ENCODE measurements around the gene PRICKLE4. TPM values are rescaled to one million over a fixed set of nuclear protein-coding genes. Genes with fewer than 3 reads are reported as not detected.

The PRICKLE4 gene
- total RNA-seq, 2 experiments from 2014 or later = not detected

GRCh38 chr6:41784581-41785171, 4.1 kb downstream of the PRICKLE4 start:
- Mint-ChIP-seq H3K4me1 (peaks cover 11% of the 10 kb centered on the region), H3K4me3 (peak overlapping the region; percentile 30), H3K27ac (no peak overlapping the region), H3K9me3 (no peaks in the 10 kb centered on the region), H3K27me3 (peaks cover 18% of the 10 kb centered on the region), H3K36me3 (peaks cover 7% of the 10 kb centered on the region)
- POLR2A ChIA-PET = interaction anchor here (1.0 to 1.1 kb wide), 3 partner anchors 137 to 266 kb away, joined by 3 to 4 read pairs (median 3); partner anchors contain the start of genes BYSL and MED20
- no peak for ATAC-seq (ENCODE audit: low read depth)
- no peak for DNase-seq

GRCh38 chr6:41785254-41785653, 4.7 kb downstream of the PRICKLE4 start:
- ATAC-seq (ENCODE audit: low read depth) = no peak
- Mint-ChIP-seq H3K27me3 (peaks cover 18% of the 10 kb centered on the region), H3K36me3 (peaks cover 7% of the 10 kb centered on the region), H3K9me3 (no peaks in the 10 kb centered on the region), H3K4me3 (peak overlapping the region; percentile 30), H3K27ac (no peak overlapping the region), H3K4me1 (peaks cover 11% of the 10 kb centered on the region)
- POLR2A ChIA-PET = interaction anchor here (0.9 to 3.5 kb wide), 4 partner anchors 148 to 320 kb away, joined by 3 to 73 read pairs (median 4); partner anchors contain the start of gene TAF8
- DNase-seq = no peak

- peak overlapping the region; percentile 78 for H3K27ac Mint-ChIP-seq
- ATAC-seq (ENCODE audit: low read depth) (no peak), DNase-seq (no peak)
- H3K27me3 Mint-ChIP-seq = peaks cover 17% of the 10 kb centered on the region
- POLR2A ChIA-PET = interaction anchor here (0.9 to 3.5 kb wide), 5 partner anchors 52 to 319 kb away, joined by 3 to 73 read pairs (median 19); partner anchors contain the start of genes BYSL, MED20 and TAF8
- H3K36me3 Mint-ChIP-seq = peaks cover 7% of the 10 kb centered on the region
- peaks cover 11% of the 10 kb centered on the region for H3K4me1 Mint-ChIP-seq
- H3K4me3 Mint-ChIP-seq = peak overlapping the region; percentile 96
- H3K9me3 Mint-ChIP-seq = no peaks in the 10 kb centered on the region
Observed at GRCh38 chr6:41785689-41786450, 5.3 kb downstream of the PRICKLE4 start.

- H3K27me3 Mint-ChIP-seq = peaks cover 12% of the 10 kb centered on the region
- H3K9me3 Mint-ChIP-seq = no peaks in the 10 kb centered on the region
- ATAC-seq (ENCODE audit: low read depth) (peak; percentile 71), DNase-seq (peak; percentile 96)
- POLR2A ChIA-PET = interaction anchor here (0.6 to 3.5 kb wide), 17 partner anchors 15 to 777 kb away, joined by 3 to 73 read pairs (median 4); partner anchors contain the start of genes BYSL, CCND3, MED20 and TAF8
- peak overlapping the region; percentile 96 for H3K4me3 Mint-ChIP-seq
- H3K27ac Mint-ChIP-seq = peak overlapping the region; percentile 97
- H3K36me3 Mint-ChIP-seq = peaks cover 7% of the 10 kb centered on the region
- H3K4me1 Mint-ChIP-seq = peaks cover 7% of the 10 kb centered on the region
Observed at GRCh38 chr6:41786451-41787218, 6.1 kb downstream of the PRICKLE4 start.

GRCh38 chr6:41787219-41787917, 6.8 kb downstream of the PRICKLE4 start, which contains the start of gene TOMM6:
Gene TOMM6 (plus strand): TSS chr6:41787694. CDS start chr6:41787698, 4 bp downstream.
- DNase-seq (peak; percentile 94), ATAC-seq (ENCODE audit: low read depth) (peak; percentile 83)
- peaks cover 5% of the 10 kb centered on the region for H3K27me3 Mint-ChIP-seq
- POLR2A ChIA-PET = interaction anchor here (0.6 to 3.5 kb wide), 20 partner anchors 14 to 1835 kb away, joined by 3 to 73 read pairs (median 4); partner anchors contain the start of genes BYSL, CCND3, MED20 and TAF8
- no peaks in the 10 kb centered on the region for H3K9me3 Mint-ChIP-seq
- H3K4me1 Mint-ChIP-seq = peaks cover 7% of the 10 kb centered on the region
- H3K4me3 Mint-ChIP-seq = peak within 1 kb of the TSS; percentile 96
- peak within 1 kb of the TSS; percentile 97 for H3K27ac Mint-ChIP-seq
- peaks cover 7% of the 10 kb centered on the region for H3K36me3 Mint-ChIP-seq

- DNase-seq (no peak), ATAC-seq (ENCODE audit: low read depth) (no peak)
- Mint-ChIP-seq H3K36me3 (peaks cover 8% of the 10 kb centered on the region), H3K4me3 (peak overlapping the region; percentile 96), H3K27me3 (no peaks in the 10 kb centered on the region), H3K9me3 (no peaks in the 10 kb centered on the region), H3K27ac (peak overlapping the region; percentile 58), H3K4me1 (peaks cover 7% of the 10 kb centered on the region)
- POLR2A ChIA-PET = no interaction called here
Observed at GRCh38 chr6:41789390-41789724, 8.8 kb downstream of the PRICKLE4 start.

- Mint-ChIP-seq H3K9me3 (no peaks in the 10 kb centered on the region), H3K4me1 (peaks cover 7% of the 10 kb centered on the region), H3K4me3 (no peak overlapping the region), H3K27ac (no peak overlapping the region), H3K36me3 (peaks cover 8% of the 10 kb centered on the region), H3K27me3 (no peaks in the 10 kb centered on the region)
- DNase-seq = no peak
- no peak for ATAC-seq (ENCODE audit: low read depth)
- POLR2A ChIA-PET = no interaction called here
Observed at GRCh38 chr6:41790045-41790444, 9.5 kb downstream of the PRICKLE4 start.

GRCh38 chr6:41791305-41791704, 10.7 kb downstream of the PRICKLE4 start:
- Mint-ChIP-seq H3K9me3 (no peaks in the 10 kb centered on the region), H3K27ac (no peak overlapping the region), H3K36me3 (peaks cover 8% of the 10 kb centered on the region), H3K4me3 (no peak overlapping the region), H3K4me1 (peaks cover 5% of the 10 kb centered on the region), H3K27me3 (no peaks in the 10 kb centered on the region)
- POLR2A ChIA-PET = interaction anchor here (1.1 kb wide), 1 partner anchor 253 kb away, joined by 3 read pairs; no protein-coding TSS in a partner anchor
- ATAC-seq (ENCODE audit: low read depth) (no peak), DNase-seq (no peak)

GRCh38 chr6:41791984-41792383, 11.4 kb downstream of the PRICKLE4 start:
- DNase-seq (no peak), ATAC-seq (ENCODE audit: low read depth) (no peak)
- H3K27ac Mint-ChIP-seq = no peak overlapping the region
- H3K4me3 Mint-ChIP-seq = no peak overlapping the region
- H3K4me1 Mint-ChIP-seq = peaks cover 5% of the 10 kb centered on the region
- peaks cover 8% of the 10 kb centered on the region for H3K36me3 Mint-ChIP-seq
- POLR2A ChIA-PET = interaction anchor here (1.1 kb wide), 1 partner anchor 252 kb away, joined by 3 read pairs; no protein-coding TSS in a partner anchor
- H3K9me3 Mint-ChIP-seq = no peaks in the 10 kb centered on the region
- H3K27me3 Mint-ChIP-seq = no peaks in the 10 kb centered on the region

- peaks cover 2% of the 10 kb centered on the region for H3K36me3 Mint-ChIP-seq
- DNase-seq (no peak), ATAC-seq (ENCODE audit: low read depth) (no peak)
- peaks cover 2% of the 10 kb centered on the region for H3K4me1 Mint-ChIP-seq
- H3K9me3 Mint-ChIP-seq = no peaks in the 10 kb centered on the region
- H3K27ac Mint-ChIP-seq = no peak overlapping the region
- POLR2A ChIA-PET = no interaction called here
- H3K27me3 Mint-ChIP-seq = no peaks in the 10 kb centered on the region
- no peak overlapping the region for H3K4me3 Mint-ChIP-seq
Observed at GRCh38 chr6:41796474-41796873, 15.9 kb downstream of the PRICKLE4 start.

GRCh38 chr6:41798901-41799558, 18.4 kb downstream of the PRICKLE4 start:
- H3K4me3 Mint-ChIP-seq = no peak overlapping the region
- no peaks in the 10 kb centered on the region for H3K27me3 Mint-ChIP-seq
- no peak for DNase-seq
- H3K9me3 Mint-ChIP-seq = no peaks in the 10 kb centered on the region
- H3K27ac Mint-ChIP-seq = no peak overlapping the region
- peaks cover 1% of the 10 kb centered on the region for H3K4me1 Mint-ChIP-seq
- H3K36me3 Mint-ChIP-seq = no peaks in the 10 kb centered on the region
- no peak for ATAC-seq (ENCODE audit: low read depth)
- POLR2A ChIA-PET = interaction anchor here (0.6 kb wide), 1 partner anchor 365 kb away, joined by 3 read pairs; no protein-coding TSS in a partner anchor

GRCh38 chr6:41799559-41799911, 19.0 kb downstream of the PRICKLE4 start:
- no peaks in the 10 kb centered on the region for H3K9me3 Mint-ChIP-seq
- no peak overlapping the region for H3K27ac Mint-ChIP-seq
- H3K4me3 Mint-ChIP-seq = no peak overlapping the region
- POLR2A ChIA-PET = interaction anchor here (0.6 kb wide), 1 partner anchor 364 kb away, joined by 3 read pairs; no protein-coding TSS in a partner anchor
- DNase-seq (no peak), ATAC-seq (ENCODE audit: low read depth) (no peak)
- no peaks in the 10 kb centered on the region for H3K27me3 Mint-ChIP-seq
- no peaks in the 10 kb centered on the region for H3K36me3 Mint-ChIP-seq
- peaks cover 1% of the 10 kb centered on the region for H3K4me1 Mint-ChIP-seq
